Inferior parietal cortex (tissue), 1 donor: ENCODE data around the gene F2RL3.
"Not testable (repeated sequence)": the region's sequence is repeated elsewhere in the genome, so short reads cannot be mapped to it uniquely, and the experiment has no call there.

Experiments
- DNase-seq: peaks from one replicate; pipeline ENCODE4 v3.0.0-alpha.2; 2016; ENCODE audit errors: extremely low spot score

The F2RL3 gene

DNA sequence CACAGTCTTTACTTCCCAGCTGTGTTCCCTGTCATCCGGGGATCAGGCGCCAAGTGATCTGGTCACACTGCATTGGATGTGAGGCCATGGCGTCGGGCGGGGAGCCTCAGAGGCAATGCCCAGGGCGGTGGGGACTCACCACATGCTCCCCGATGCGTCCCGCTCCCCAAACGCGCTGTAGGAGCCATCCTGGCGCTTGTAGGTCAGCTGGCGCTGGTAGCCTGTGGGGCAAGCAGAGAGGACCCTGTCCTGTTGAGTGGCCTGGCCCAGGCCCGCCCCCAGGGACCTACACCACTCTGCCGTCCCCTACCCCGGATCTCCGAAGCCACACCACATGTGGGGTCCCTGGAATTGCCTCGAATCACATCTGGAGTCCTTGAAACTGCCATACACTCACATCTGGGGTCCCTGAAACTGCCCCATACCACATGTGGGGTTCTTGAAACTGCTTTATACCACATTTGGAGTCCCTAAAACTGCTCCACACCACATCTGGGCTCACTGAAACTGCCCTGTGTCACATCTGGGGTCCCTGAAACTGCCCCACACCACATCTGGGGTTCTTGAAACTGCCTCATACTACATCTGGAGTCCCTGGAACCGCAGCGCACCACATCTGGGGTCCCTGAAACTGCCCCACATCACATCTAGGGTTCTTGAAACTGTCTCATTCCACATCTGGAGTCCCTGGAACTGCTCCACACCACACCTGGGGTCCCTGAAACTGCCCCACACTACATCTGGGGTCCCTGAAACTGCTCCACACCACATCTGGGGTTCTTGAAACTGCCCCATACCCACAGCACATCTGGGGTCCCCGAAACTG, 33.2 kb downstream of the F2RL3 start:
- DNase-seq: no peak

- no peak for DNase-seq
Observed at GRCh38 chr19:16922592-16922934, 33.8 kb downstream of the F2RL3 start.

GRCh38 chr19:16922949-16923348, 34.1 kb downstream of the F2RL3 start:
- DNase-seq: no peak

DNA sequence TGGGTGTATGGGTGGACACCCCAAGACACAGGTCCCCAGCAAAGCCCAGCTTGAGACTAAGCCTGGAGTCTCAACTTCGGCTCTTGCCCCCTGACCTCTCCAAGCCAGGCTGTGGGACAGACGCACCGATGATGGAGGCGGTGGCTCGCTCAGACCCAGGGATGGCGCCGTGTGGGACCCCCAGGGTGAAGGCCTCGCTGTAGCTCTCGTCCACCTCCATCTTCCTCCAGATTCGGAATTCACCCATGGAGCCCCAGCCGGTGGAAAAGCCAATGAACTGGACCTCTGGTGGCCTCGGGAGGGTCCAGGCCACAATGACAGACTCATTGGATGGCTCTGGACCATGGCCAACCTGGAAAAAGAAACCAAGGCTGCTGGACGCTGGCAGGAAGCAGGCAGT, 39.1 kb downstream of the F2RL3 start:
- no peak for DNase-seq

DNA sequence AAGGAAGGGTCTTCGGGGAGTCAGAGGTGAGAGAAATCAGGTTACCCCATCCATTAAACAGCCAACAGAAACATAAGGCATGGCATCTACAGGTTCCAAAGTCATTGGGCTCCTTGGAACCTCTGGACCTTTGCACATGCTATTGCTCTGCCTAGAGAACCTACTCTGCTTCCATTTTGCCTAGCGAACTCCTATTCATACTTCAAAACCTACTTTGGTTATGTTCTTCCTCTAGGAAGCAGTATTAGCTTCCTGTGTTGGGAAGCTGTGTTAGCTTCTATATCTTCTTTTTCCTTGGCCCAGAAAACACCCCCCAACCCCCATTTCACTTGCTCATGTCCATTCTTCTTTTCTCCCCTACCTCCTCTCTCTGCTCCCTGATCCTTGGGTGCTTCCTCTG, 39.6 kb downstream of the F2RL3 start:
- no peak for DNase-seq

GRCh38 chr19:16928916-16929315, 40.1 kb downstream of the F2RL3 start:
- no peak for DNase-seq

DNA sequence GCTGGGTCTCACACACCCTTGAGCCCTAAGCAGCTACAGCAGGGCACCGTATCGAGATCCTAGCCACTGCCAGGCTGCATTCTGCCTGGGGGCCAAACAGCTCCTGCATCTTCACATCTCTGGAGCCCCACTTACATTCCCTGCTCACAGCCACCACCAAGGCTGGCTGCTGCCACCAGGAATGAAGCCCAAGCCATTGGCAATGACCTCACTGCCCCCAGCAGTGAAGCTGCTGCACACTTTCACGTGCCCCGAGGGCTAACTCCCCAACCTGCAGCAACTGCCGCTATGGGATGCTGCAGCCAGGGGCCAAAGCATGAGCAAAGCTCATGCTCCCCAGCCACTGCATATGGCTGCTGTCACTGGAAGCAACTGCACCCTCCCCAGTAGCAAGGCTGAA, 42.0 kb downstream of the F2RL3 start:
- no peak for DNase-seq

DNA sequence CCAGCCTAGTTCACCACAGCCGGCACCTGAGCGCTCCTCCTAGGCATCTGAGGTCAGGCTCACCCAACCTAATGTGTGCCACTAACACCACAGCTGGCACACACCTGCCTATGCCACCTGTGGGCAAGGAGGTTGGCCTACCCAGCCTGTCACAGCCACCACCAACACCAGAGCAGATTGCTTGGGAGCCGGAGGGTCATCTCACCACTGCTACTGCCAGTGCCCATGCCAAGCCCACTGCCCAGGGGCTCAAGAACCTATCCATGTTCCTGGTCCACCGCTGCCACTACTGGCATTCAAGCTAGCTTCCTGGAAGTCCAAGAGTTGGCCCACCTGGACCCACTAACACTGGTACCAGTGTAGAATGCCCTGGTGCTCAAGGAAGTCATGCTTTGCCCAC, 42.5 kb downstream of the F2RL3 start:
- DNase-seq: no peak

- no peak for DNase-seq
Observed at GRCh38 chr19:16934489-16934888, 45.7 kb downstream of the F2RL3 start.

GRCh38 chr19:16936901-16937300, 48.1 kb downstream of the F2RL3 start:
- no peak for DNase-seq

GRCh38 chr19:16937796-16938195, 49.0 kb downstream of the F2RL3 start:
- not testable (repeated sequence) for DNase-seq

GRCh38 chr19:16938211-16938610, 49.4 kb downstream of the F2RL3 start:
- DNase-seq: no peak

GRCh38 chr19:16940063-16940462, 51.3 kb downstream of the F2RL3 start:
- not testable (repeated sequence) for DNase-seq

DNA sequence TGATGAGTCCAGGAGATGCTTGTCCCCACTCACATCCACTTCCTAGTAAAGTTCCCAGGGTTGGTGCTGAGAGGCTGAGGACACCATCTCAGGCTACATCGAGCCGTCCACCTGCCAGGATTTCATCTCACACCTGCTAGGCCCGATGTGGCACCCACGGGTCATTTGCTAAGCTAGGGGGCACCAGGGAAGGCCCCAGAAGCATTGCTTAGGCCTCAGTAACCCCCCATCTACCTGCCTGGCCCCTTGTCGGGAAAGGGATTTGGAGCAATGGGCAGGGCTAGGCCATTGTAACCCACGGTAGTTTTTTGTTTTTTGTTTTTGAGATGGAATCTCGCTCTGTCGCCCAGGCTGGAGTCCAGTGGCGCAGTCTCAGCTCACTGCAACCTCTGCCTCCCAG, 51.8 kb downstream of the F2RL3 start:
- no peak for DNase-seq
